ENCODE results near the gene PLRG1. TPM values are rescaled to one million over a fixed set of nuclear protein-coding genes. Genes with fewer than 3 reads are reported as not detected.

Gene PLRG1
- total RNA-seq, 1 donor from 2014 or later, result 51.6 TPM

- DNase-seq (ENCODE audit: low read depth in 2 of 2), result no peak
Measured at GRCh38 chr4:154521607-154522006, 28.6 kb downstream of the PLRG1 start.

GRCh38 chr4:154519214-154519613 lies 31.0 kb downstream of the PLRG1 start:
- DNase-seq (ENCODE audit: low read depth in 2 of 2), result no peak

- DNase-seq (ENCODE audit: low read depth in 2 of 2), result no peak
Measured at GRCh38 chr4:154517591-154517990, 32.6 kb downstream of the PLRG1 start.

DNA sequence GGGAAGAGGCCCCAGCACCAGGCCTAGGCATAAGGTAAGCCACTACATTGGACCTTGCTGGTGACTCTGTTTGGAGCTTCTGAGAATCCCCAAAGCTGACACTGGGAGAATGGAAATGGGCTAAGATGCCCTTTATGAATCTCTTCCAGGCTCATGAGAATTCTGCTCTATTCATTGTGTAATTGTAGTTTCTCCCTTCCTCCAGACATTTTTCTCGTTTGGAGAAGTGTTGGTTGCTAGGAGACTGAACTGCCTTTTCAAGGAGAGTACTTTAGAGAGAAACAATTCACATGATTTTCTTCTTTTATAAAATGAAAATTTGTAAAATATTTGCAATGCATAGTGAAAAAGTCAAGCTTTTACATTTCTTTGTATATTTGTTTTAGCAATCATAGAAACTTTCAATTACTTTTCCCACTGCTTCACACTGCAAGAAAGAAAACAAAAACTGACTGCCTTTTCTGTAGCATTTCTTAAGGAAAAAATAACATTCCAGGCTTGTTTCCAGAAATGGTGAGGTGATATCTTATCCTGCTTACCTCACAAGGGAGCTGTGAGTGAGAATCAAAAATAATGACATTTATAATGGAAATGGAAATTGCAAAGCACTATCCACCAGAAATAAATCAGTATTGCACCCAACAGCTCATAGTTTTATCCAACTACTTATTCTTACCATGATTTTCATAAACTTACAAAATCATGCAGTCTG lies 33.7 kb downstream of the PLRG1 start:
- no peak for DNase-seq (ENCODE audit: low read depth in 2 of 2)

- DNase-seq (ENCODE audit: low read depth in 2 of 2), result no peak
Measured at GRCh38 chr4:154511981-154512380, 38.2 kb downstream of the PLRG1 start.

DNA sequence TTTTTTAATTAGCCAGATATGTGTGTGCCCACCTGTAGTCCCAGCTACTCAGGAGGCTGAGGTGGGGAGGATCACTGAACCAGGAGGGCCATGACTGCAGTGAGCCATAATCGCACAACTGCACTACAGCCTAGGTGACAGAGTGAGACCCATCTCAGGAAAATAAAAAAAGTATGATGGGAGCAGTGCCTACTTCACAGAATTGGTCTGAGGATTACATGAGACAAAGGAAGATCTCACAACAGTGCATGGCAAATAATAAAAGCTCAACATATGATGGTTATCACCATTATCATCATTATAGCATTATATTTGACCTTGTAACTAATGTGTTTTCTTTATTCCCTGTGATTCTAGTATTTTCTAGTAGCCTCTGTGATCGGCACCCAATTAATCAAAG lies 38.7 kb downstream of the PLRG1 start:
- no peak for DNase-seq (ENCODE audit: low read depth in 2 of 2)

DNA sequence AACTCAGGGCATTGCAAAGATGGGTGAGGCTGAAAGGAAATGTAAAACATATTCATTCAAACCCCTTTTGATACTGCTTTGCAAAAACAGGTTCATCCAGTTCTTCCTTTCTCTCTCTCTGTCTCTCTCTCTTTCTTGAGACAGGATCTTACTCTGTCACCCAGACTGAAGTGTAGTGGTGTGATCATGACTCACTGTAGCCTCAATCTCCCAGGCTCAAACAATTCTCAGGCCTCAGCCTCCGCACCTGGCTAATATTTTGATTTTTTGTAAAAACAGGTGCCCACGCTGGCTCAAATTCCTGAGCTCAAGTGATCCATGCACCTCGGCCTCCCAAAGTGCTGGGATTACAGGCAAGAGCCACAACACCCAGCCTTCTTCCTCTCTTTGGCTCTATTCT lies 43.0 kb downstream of the PLRG1 start:
- DNase-seq (ENCODE audit: low read depth in 2 of 2), result no peak

DNA sequence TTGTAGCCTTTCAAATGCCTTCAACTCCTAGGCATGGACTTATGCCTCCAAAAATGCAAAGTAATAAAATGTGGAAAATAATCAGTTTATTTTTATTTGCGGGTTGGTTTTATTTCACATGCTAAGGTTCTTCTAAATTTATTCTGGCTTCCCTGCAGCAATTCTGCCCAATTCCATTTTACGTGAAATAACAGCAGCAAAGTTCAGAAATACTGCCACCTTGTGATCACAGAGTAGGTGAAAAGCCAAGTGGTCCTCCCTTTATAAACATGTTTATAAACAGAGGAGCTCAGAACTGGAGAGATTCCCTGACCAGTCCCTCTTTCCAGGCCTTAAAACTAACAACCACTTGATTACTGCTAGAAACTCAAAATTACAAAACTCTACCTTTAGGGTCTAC lies 43.9 kb downstream of the PLRG1 start:
- DNase-seq (ENCODE audit: low read depth in 2 of 2), result peak; percentile 39 to 47

- DNase-seq (ENCODE audit: low read depth in 2 of 2), result peak in 1 of 2 donors; percentile 17
Measured at GRCh38 chr4:154503598-154503997, 46.6 kb downstream of the PLRG1 start.

- no peak for DNase-seq (ENCODE audit: low read depth in 2 of 2)
Measured at GRCh38 chr4:154502111-154502510, 48.1 kb downstream of the PLRG1 start.

GRCh38 chr4:154497889-154498288 lies 52.3 kb downstream of the PLRG1 start:
- DNase-seq (ENCODE audit: low read depth in 2 of 2), result peak; percentile 25 to 49

DNA sequence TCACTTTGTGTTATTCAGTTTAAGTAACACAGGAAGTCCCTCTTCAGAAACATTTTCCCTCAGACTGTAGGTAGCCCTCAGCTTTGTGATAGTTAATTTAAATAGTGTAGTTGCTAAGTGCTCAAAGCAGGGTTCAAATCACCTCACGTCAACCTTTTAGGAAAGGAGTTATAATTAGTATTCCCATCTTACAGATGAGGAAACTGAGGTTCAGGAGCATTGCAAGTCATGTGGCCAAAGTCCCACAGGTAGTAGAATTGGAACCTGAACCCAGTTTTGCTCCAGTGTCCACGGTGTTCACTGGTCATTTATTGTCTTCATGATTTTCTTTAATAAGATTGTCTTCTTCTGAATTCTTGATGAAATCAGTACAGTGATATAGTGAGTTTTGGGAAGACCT lies 54.3 kb downstream of the PLRG1 start:
- DNase-seq (ENCODE audit: low read depth in 2 of 2), result no peak

DNA sequence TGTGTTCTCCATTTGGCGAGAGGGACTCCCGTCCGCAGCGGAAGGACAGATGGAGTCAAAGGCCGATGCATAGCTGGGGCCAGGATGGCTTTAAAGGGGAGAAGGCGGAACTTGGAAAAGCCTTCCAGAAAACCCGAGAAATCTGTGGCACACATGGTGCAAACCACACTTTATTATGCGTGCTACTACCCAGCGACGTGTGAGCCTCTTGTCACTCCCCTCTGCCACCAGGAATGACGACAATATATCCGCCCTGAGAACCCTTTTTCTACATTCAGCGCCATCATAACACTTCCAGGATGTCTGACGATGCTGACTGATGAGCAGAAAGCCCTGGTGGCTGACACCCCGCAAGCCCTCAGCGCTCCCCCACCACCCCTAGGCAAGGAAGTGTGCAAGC lies 57.9 kb downstream of the PLRG1 start:
- DNase-seq (ENCODE audit: low read depth in 2 of 2), result no peak

- DNase-seq (ENCODE audit: low read depth in 2 of 2), result no peak
Measured at GRCh38 chr4:154491341-154492271, 58.6 kb downstream of the PLRG1 start, which contains the start of gene DCHS2. Gene DCHS2, minus strand, starts transcription at chr4:154491799. Its CDS starts 444 bp downstream, at chr4:154491355.

GRCh38 chr4:154490583-154491340 lies 59.4 kb downstream of the PLRG1 start:
- no peak for DNase-seq (ENCODE audit: low read depth in 2 of 2)

DNA sequence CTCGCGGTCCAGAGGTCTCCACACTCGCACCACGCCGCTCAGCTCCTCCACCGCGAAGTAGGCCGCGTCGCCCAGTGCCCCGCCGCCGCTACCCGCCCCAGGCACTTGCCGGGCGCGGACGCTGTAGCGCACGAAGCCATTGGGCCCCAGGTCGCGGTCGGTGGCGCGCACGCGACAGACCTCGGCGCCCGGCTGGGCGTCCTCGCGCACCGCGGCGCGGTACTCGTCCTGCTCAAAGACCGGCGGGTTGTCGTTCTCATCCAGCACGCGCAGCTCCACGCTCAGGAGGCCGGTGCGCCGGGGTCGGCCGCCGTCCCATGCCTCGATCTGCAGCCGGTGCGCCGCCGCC lies 60.0 kb downstream of the PLRG1 start:
- DNase-seq (ENCODE audit: low read depth in 2 of 2), result no peak

DNA sequence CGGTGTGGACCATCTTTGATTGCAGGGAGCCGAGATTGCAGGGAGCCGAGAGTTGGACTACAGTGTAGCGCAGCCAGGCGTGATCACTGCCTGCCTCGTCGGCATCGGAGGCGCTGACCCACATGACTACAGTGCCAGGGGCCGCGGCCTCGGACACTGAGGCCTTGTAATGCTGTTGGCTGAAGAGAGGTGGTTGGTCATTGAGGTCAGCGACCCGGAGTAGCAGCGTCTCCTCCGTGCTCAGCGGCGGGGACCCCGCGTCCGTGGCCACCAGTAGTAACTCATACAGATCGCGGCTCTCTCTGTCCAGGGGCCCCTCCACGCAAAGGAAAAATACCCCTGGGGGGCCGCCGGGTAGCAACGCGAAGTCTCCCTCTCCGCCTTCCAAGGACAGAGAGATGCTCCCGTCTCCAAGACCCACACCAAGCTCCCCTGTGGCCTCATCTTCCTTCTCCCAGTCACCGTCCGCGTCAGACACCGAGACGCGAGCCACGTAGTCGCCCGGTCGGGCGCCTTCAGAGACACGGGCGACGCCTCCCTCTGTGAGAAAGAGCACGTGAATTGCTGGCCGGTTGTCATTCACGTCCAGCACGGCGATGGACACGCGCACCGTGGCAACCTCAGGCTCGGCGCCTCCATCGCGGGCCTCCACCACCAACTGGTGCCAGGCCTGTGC lies 60.5 kb downstream of the PLRG1 start:
- DNase-seq (ENCODE audit: low read depth in 2 of 2), result no peak

GRCh38 chr4:154487145-154487544 lies 63.1 kb downstream of the PLRG1 start:
- DNase-seq (ENCODE audit: low read depth in 2 of 2), result no peak

DNA sequence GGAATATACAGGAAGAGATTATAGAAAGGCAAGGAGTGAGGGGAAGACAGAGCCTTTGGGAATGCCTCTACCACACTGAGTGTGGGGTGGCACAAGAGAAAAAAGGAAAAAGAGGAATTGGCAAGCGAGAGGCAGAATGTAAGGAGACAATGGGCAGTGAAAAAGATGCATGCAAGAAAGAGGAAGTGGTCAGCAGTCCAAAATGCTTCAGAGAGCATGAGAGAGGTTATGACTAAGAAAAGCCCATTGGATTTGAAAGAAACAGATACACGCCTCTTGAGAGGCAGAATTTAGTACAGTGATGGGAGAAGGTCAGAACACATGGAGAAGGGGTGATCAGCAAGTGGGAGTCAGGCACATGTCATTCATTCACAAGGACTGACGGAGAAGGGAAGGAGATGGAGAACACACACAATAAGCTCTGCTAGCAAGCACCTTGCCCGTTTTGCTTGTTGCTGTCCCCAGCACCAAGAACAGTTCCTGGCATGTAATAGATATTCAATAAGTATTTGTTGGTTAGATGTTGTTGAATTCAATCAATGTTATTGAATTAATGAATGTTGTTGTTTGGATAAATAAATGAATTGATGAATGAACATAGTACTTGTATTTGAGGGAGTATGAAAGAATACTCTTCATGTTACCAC lies 65.0 kb downstream of the PLRG1 start:
- DNase-seq (ENCODE audit: low read depth in 2 of 2), result no peak
